Stimulated activated naive CD8-positive, alpha-beta T cell treated with anti-CD3 and anti-CD28 coated beads, Interleukin-15, Interleukin-2, amounts not matched to agents 100 U/mL and 50 U/mL, for 24 hours (primary cell): ENCODE results near the gene METTL17.

Experiments used
- ATAC-seq: fragments of 150-1000 bp; cut with Tn5 transposase; one replicate; pipeline ENCODE4 v1.10.0; 2021
- DNase-seq: peaks from one replicate; pipeline ENCODE4 v3.0.0; 2021

The METTL17 gene

DNA sequence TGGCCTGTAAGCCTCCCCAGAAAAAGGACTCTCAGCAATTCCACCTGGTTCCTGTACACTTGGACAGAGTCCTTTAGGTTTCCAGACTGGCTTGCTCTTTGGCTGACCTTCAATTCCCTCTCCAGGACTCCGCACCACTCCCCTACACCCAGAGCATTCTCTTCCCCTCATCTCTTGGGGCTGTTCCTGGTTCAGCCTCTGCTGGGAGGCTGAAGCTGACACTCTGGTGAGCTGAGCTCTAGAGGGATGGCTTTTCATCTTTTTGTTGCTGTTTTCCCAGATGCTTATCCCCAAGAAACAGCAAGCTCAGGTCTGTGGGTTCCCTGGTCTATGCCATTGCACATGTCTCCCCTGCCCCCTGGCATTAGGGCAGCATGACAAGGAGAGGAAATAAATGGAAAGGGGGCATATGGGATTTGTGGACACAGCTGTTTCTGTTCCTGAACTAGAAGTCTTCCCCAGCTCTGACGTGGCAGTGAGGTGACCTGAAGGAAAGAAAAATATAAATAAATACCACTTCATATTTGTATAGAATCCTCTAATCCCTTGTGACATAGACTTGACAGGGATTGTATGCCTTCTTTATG, 53.7 kb downstream of the METTL17 start:
- ATAC-seq, result no peak

DNA sequence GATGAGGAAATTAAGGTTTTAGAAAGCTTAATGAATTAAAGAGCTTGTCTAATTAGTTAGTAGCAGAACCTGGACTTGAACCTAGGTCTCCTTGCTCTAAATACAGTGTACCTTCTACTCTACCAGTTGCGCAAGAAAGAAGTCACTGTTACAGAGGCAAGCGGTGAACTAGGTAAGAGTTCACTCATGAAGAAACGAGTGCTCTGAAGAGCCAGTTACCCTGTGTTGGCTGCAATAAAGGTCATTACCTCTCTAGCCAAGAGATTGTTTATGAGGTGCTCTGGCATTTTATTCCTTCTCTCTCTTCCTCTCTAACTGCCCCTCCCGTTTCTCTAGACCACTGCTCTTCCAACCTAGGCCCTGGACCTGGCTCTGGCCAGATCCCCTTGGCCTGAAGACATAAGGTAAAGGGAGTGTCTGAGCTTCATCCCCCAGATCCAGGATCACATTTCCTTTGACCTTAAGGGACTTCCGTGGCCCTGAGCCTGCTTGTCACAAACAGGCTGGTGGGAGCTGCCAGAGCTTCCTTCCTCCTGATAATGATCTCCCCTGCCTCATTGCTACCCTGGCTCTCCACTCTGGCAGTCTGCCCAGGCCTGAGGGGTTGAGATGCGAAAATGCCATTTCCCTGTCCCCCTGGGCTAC, 54.3 kb downstream of the METTL17 start:
- no peak for DNase-seq
- ATAC-seq, result no peak

More for the DNA sequence above, 53.7 kb downstream of the METTL17 start:
- no peak for DNase-seq
